NB4 (cell line): ENCODE measurements around the gene KRTAP12-4.
"Not testable (repeated sequence)": the region's sequence is repeated elsewhere in the genome, so short reads cannot be mapped to it uniquely, and the experiment has no call there.

ENCODE experiments used
- DNase-seq: peaks from one replicate; pipeline ENCODE4 v3.0.0; 2010; ENCODE audit warnings: low read depth
- H3K4me3 ChIP-seq: one replicate; pipeline ENCODE4 v1.5.1; 2011; ENCODE audit warnings: mild to moderate bottlenecking, low read depth, low read length, moderate library complexity
- CTCF ChIP-seq: IDR thresholded peaks from one replicate; pipeline ENCODE4 v1.5.1; 2012; ENCODE audit warnings: low read depth, low read length
- MAX ChIP-seq: IDR thresholded peaks from 2 replicates; pipeline ENCODE4 v1.6.1; 2011; ENCODE audit warnings: low read depth, low read length
- MYC ChIP-seq: IDR thresholded peaks from 2 replicates; pipeline ENCODE4 v1.6.1; 2011; ENCODE audit warnings: low read depth, low read length
- POLR2A ChIP-seq: IDR thresholded peaks from 2 replicates; pipeline ENCODE4 v1.6.1; 2011; ENCODE audit warnings: mild to moderate bottlenecking; ENCODE audit not compliant: insufficient read length; ENCODE audit errors: extremely low read depth

Gene KRTAP12-4

GRCh38 chr21:44611551-44611950 is 42.9 kb downstream of the KRTAP12-4 start:
- TF ChIP-seq MYC (no peak), POLR2A (no peak), MAX (no peak), CTCF (no peak)
- no peak overlapping the region for H3K4me3 ChIP-seq
- DNase-seq: no peak

DNA sequence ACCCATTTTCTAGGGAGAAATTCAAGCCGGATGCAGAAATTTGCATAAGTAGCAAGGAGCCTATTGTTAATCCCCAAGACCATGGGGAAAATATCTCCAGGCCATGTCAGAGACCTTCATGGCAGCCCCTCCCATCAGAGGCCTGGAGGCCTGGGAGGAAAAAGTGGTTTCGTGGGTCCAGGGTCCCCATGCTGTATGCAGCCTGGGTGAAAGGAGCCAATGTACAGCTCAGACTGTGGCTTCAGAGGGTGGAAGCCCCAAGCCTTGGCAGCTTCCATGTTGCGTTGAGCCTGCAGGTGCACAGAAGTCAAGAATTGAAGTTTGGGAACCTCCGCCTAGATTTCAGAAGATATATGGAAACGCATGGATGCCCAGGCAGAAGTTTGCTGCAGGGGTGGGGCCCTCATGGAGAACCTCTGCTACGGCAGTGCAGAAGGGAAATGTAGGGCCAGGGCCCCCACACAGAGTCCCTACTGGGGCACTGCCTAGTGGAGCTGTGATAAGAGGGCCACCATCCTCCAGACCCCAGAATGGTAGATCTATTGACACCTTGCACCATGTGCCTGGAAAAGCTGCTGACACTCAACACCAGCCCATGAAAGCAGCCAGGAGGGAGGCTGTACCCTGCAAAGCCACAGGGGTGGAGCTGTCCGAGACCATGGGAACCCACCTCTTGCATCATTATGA is 44.2 kb downstream of the KRTAP12-4 start:
- not testable (repeated sequence) for DNase-seq, H3K4me3 ChIP-seq

GRCh38 chr21:44609193-44609592 is 45.3 kb downstream of the KRTAP12-4 start:
- DNase-seq: no peak
- H3K4me3 ChIP-seq: no peak overlapping the region
- TF ChIP-seq POLR2A (no peak), CTCF (no peak), MAX (no peak), MYC (no peak)

DNA sequence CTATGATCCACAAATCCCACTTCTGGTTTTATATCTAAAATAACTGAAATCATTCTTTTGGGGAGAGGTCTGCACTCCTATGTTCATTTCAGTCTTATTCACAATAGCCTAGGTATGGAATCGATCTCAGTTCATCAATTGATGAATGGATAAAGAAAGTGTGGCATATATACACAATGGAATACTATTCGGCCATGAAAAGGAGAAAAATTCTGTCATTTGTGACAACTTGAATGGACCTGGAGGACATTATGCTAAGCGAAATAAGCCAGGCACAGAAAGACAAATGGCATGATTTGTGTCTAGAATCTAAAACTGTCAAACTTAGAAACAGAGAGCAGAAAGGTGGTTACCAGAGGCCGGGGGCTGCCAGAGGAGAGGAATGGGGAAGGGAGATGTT is 48.0 kb downstream of the KRTAP12-4 start:
- no peak for DNase-seq
- no peak for TF ChIP-seq POLR2A
- TF ChIP-seq MYC: no peak
- TF ChIP-seq MAX: no peak
- TF ChIP-seq CTCF: no peak

More for the DNA sequence above, 48.0 kb downstream of the KRTAP12-4 start:
- no peak overlapping the region for H3K4me3 ChIP-seq
